GM12874 (cell line): Measurements from ENCODE around the gene NET1.

ENCODE experiments used
- CTCF ChIP-seq: IDR thresholded peaks from 2 replicates; pipeline ENCODE4 v1.5.1; 2011; ENCODE audit warnings: low read depth, mild to moderate bottlenecking, control low read depth, low read length, moderate library complexity; ENCODE audit not compliant: insufficient read depth

NET1 gene

GRCh38 chr10:5447611-5448071 is 35.3 kb downstream of the NET1 start:
- TF ChIP-seq CTCF = no peak

GRCh38 chr10:5448333-5449001 is 36.1 kb downstream of the NET1 start:
- TF ChIP-seq CTCF = no peak

GRCh38 chr10:5449227-5449626 is 36.9 kb downstream of the NET1 start:
- TF ChIP-seq CTCF = no peak

- no peak for TF ChIP-seq CTCF
These were observed 37.5 kb downstream of the NET1 start for GRCh38 chr10:5449823-5450222.

- TF ChIP-seq CTCF = no peak
These were observed 38.4 kb downstream of the NET1 start for GRCh38 chr10:5450605-5451384.

GRCh38 chr10:5453749-5454489 is 41.6 kb downstream of the NET1 start:
- TF ChIP-seq CTCF = no peak

GRCh38 chr10:5456563-5456962 is 44.2 kb downstream of the NET1 start:
- no peak for TF ChIP-seq CTCF
